PC-9 (cell line): ENCODE measurements around the gene NALCN. TPM values are rescaled to one million over a fixed set of nuclear protein-coding genes. Genes with fewer than 3 reads are reported as not detected.

Source experiments
- BruUV-seq: library from RNA; stranded (reverse); fragments of 400-500 nt; replicated peaks from 2 replicates; lab custom pipeline; 2021; lab: Mats Ljungman, UMichigan
- CTCF ChIA-PET: fragments of 300-600 bp; sonication (Branson Sonifier 250); formaldehyde crosslinking; loops from one replicate; lab custom pipeline; 2022; ENCODE audit warnings: antibody characterized with exemption; lab: Charles Lee
- POLR2A ChIA-PET: fragments of 300-600 bp; sonication (Branson Sonifier 250); formaldehyde crosslinking; loops from one replicate; lab custom pipeline; 2022; ENCODE audit warnings: antibody characterized with exemption; ENCODE audit not compliant: unreplicated experiment; lab: Charles Lee
- DNase-seq, 2 experiments: peaks; one replicate each; pipeline versions ENCODE4 v3.0.0 to v3.0.0-alpha.2; 2015 to 2022; ENCODE audit warnings: mixed read lengths in 1 of 2
- H2AFZ ChIP-seq: fragments of 200-600 bp; sonication (generic); 2 replicates; pipeline ENCODE4 v1.8.1; 2017; ENCODE audit warnings: antibody characterized with exemption
- H3F3A ChIP-seq: fragments of 200-600 bp; sonication (generic); 2 replicates; pipeline ENCODE4 v1.8.1; 2017; ENCODE audit warnings: antibody characterized with exemption, mild to moderate bottlenecking, low read depth; ENCODE audit not compliant: insufficient read depth
- H3K27ac ChIP-seq: fragments of 200-600 bp; sonication (generic); 2 replicates; pipeline ENCODE4 v1.6.1; 2016; ENCODE audit warnings: mixed run types
- H3K27me3 ChIP-seq: fragments of 200-600 bp; sonication (generic); 2 replicates; pipeline ENCODE4 v1.6.1; 2016; ENCODE audit warnings: low read depth, mixed run types; ENCODE audit not compliant: insufficient read depth
- H3K36me3 ChIP-seq: fragments of 200-600 bp; sonication (generic); 2 replicates; pipeline ENCODE4 v1.6.1; 2016; ENCODE audit warnings: low read depth, mixed run types
- H3K4me1 ChIP-seq: fragments of 200-600 bp; sonication (generic); replicated peaks from 2 replicates; pipeline ENCODE4 v1.6.1; 2016; ENCODE audit warnings: mixed run types; ENCODE audit not compliant: insufficient read depth
- H3K4me2 ChIP-seq: fragments of 200-600 bp; sonication (generic); 2 replicates; pipeline ENCODE4 v1.6.1; 2017; ENCODE audit warnings: mixed run types
- H3K4me3 ChIP-seq: fragments of 200-600 bp; sonication (generic); 2 replicates; pipeline ENCODE4 v1.6.1; 2016; ENCODE audit warnings: mixed run types
- H3K79me2 ChIP-seq: fragments of 200-600 bp; sonication (generic); 2 replicates; pipeline ENCODE4 v1.6.1; 2017; ENCODE audit warnings: low read depth, mixed run types
- H3K9me2 ChIP-seq: fragments of 200-600 bp; sonication (generic); 2 replicates; pipeline ENCODE4 v1.8.1; 2017; ENCODE audit warnings: mild to moderate bottlenecking; ENCODE audit not compliant: insufficient read depth
- H3K9me3 ChIP-seq: fragments of 200-600 bp; sonication (generic); 2 replicates; pipeline ENCODE4 v1.8.1; 2016; ENCODE audit warnings: low read depth; ENCODE audit not compliant: insufficient read depth
- H4K20me1 ChIP-seq: fragments of 200-600 bp; sonication (generic); 2 replicates; pipeline ENCODE4 v1.8.1; 2017; ENCODE audit not compliant: insufficient read depth
- CTCF ChIP-seq: fragments of 200-600 bp; sonication (generic); conservative IDR thresholded peaks from 2 replicates; pipeline ENCODE4 v1.6.1; 2017; ENCODE audit warnings: mixed run types, antibody characterized with exemption, mild to moderate bottlenecking, moderate library complexity
- EZH2 ChIP-seq: fragments of 200-600 bp; sonication (generic); IDR thresholded peaks from 2 replicates; pipeline ENCODE4 v1.8.0; 2017; ENCODE audit warnings: antibody characterized with exemption, low read depth
- intact Hi-C: fragments of 100-400 bp; cut with micrococcal nuclease; formaldehyde crosslinking; loops from one replicate; pipeline ENCODE4 v1.10.0; 2022; ENCODE audit not compliant: unreplicated experiment
- total RNA-seq: library from RNA; stranded (reverse); gene quantifications from 2 replicates; pipeline ENCODE4 v1.2.3, GENCODE V29; 2021

The NALCN gene
- total RNA-seq, 1 experiment from 2014 or later = 7.7 TPM

DNA sequence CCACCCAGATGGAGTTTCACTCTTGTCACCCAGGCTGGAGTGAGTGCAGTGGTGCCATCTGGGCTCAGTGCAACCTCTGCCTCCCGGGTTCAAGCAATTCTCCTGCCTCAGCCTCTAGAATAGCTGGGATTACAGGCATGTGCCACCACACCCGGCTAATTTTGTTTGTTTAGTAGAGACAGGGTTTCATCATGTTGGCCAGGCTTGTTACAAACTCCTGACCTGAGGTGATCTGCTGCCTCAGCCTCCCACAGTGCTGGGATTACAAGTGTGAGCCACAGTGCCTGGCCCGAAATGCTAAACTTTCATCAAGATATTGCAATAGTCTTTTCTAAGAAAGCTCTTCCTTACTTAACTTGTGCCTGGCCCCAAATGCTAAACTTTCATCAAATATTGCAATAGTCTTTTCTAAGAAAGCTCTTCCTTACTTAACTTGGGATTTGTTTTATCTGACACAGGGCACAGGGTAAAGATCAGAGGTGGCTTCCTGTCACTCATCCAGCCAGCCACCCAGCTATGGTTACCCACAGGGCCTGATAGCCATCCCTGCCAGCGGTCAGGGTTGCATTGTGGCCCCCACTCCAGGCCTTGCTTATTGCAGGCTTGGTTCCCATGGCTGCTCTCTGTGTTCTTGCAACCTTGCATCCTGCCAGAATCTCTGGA is 389.4 kb downstream of the NALCN start:
- no TSS peak for BruUV-seq
- intact Hi-C loops = no loop called here
- Histone ChIP-seq H3K27me3 (peaks cover 8% of the 10 kb centered on the region; the same call in 1 of the 2 replicates), H4K20me1 (no peaks in the 10 kb centered on the region), H3K9me3 (no peaks in the 10 kb centered on the region), H3K27ac (0 out of 2 replicates have a peak overlapping the region, but pooled peaks have one; percentile 27), H3K9me2 (no peaks in the 10 kb centered on the region; the same call in 1 of the 2 replicates), H3K36me3 (no peaks in the 10 kb centered on the region), H3F3A (peaks cover 22% of the 10 kb centered on the region), H3K4me2 (peak overlapping the region; percentile 52; the same call in 1 of the 2 replicates), H3K4me1 (peaks cover 30% of the 10 kb centered on the region), H3K79me2 (no peaks in the 10 kb centered on the region), H2AFZ (no peak overlapping the region), H3K4me3 (no peak overlapping the region)
- ChIA-PET POLR2A (no interaction called here), CTCF (no interaction called here)
- peak in 1 of 2 experiments; percentile 51 for DNase-seq
- TF ChIP-seq EZH2 (no peak), CTCF (no peak)

DNA sequence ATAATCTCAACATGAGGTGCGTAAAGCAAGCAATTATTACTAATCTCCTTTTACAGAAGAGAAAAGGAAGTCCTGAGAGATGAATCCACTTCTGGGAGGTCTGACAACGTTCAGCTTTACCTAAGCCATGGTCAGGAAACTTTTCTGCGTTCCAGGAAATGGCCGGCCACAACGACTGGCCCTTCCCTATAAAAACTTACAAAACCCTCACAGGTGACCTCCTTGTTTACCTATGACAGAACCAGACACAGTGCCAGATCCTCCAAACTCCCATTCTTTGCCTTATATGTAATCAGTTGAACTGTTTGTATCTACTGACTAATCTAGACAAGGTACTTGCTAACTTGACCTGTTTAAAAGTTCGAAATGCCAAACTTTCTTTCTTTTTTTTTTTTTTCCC is 390.0 kb downstream of the NALCN start:
- no peaks in the 10 kb centered on the region; the same call in 1 of the 2 replicates for H3K9me2 ChIP-seq
- peaks cover 22% of the 10 kb centered on the region for H3F3A ChIP-seq
- BruUV-seq = no TSS peak
- H3K4me2 ChIP-seq = peak overlapping the region; percentile 52
- intact Hi-C loops = no loop called here
- no peaks in the 10 kb centered on the region for H3K9me3 ChIP-seq
- no peaks in the 10 kb centered on the region for H4K20me1 ChIP-seq
- TF ChIP-seq CTCF (no peak), EZH2 (no peak)
- H3K79me2 ChIP-seq = no peaks in the 10 kb centered on the region
- POLR2A ChIA-PET = interaction anchor here (0.7 kb wide), 1 partner anchor 65 kb away, joined by 3 read pairs; no protein-coding TSS in a partner anchor
- DNase-seq = peak in 1 of 2 experiments; percentile 76
- peak overlapping the region; percentile 27 for H3K27ac ChIP-seq
- H3K36me3 ChIP-seq = no peaks in the 10 kb centered on the region
- no peak overlapping the region for H3K4me3 ChIP-seq
- peak overlapping the region; percentile 22 for H2AFZ ChIP-seq
- H3K27me3 ChIP-seq = peaks cover 2% of the 10 kb centered on the region; the same call in 1 of the 2 replicates
- peaks cover 30% of the 10 kb centered on the region for H3K4me1 ChIP-seq
- CTCF ChIA-PET = no interaction called here

DNA sequence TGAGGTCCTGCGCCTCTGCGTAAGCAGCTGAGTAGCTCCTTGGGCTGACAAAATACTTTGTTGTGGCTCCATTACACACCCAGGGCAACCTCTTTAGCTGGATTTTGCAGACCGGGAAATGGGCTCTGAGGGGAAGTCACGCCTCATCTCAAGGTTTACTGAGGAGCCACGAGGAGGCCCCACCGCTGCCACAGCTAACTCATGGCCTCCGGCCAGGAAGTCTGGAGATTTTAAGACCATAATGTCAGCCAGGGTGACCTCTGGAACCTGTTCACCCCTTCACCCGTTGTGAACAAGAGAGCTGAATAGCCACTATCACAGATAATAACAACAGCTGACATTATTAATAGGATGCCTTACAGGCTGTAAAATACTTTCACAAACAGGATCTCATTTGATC is 390.4 kb downstream of the NALCN start:
- Histone ChIP-seq H3F3A (peaks cover 22% of the 10 kb centered on the region), H3K27ac (peak overlapping the region; percentile 27), H3K4me3 (no peak overlapping the region), H3K36me3 (no peaks in the 10 kb centered on the region), H3K9me2 (no peaks in the 10 kb centered on the region; the same call in 1 of the 2 replicates), H3K9me3 (no peaks in the 10 kb centered on the region), H3K27me3 (no peaks in the 10 kb centered on the region), H3K79me2 (no peaks in the 10 kb centered on the region), H2AFZ (peak overlapping the region; percentile 22), H3K4me1 (peaks cover 30% of the 10 kb centered on the region), H4K20me1 (no peaks in the 10 kb centered on the region), H3K4me2 (peak overlapping the region; percentile 52)
- TF ChIP-seq CTCF (no peak), EZH2 (no peak)
- DNase-seq = no peak
- no TSS peak for BruUV-seq
- ChIA-PET POLR2A (interaction anchor here (0.7 kb wide), 1 partner anchor 64 kb away, joined by 3 read pairs; no protein-coding TSS in a partner anchor), CTCF (no interaction called here)
- intact Hi-C loops = no loop called here
